MM.1S (cell line): ENCODE measurements around the gene AUTS2.

Experiments used
- CTCF ChIP-seq: fragments of 300-600 bp; sonication (generic); IDR thresholded peaks from 2 replicates; pipeline ENCODE4 v1.5.1; 2016; ENCODE audit warnings: antibody characterized with exemption, low read length, mixed read lengths
- EZH2 ChIP-seq: fragments of 300-600 bp; sonication (generic); optimal IDR thresholded peaks from 2 replicates; pipeline ENCODE3; 2017; ENCODE audit warnings: low read depth, mild to moderate bottlenecking, antibody characterized with exemption, low read length, mixed read lengths

- no peak for TF ChIP-seq EZH2
- no peak for TF ChIP-seq CTCF
These were observed 156.2 kb downstream of the AUTS2 start for GRCh38 chr7:69754476-69754875.
